Measurements from ENCODE around the gene RBBP5.

GRCh38 chr1:205122489-205122882 is 708 bp upstream of the RBBP5 start:
- TF ChIP-seq CTCF (IDR thresholded peaks at IDR 0.05): peak; percentile 5
- TF ChIP-seq EZH2 (IDR thresholded peaks at IDR 0.05; ENCODE audit: borderline replicate concordance, insufficient read depth, low read depth, low read length, poor library complexity, severe bottlenecking): no peak

All from B cell (primary cell).